GM12892 (cell line): ENCODE measurements around the gene ABI3BP.

Experiments
- POLR2A ChIP-seq: IDR thresholded peaks from 2 replicates; pipeline ENCODE4 v1.6.1; 2011; ENCODE audit warnings: low read depth, low read length, control low read depth
- POLR2AphosphoS5 ChIP-seq: IDR thresholded peaks from 2 replicates; pipeline ENCODE4 v1.6.1; 2011; ENCODE audit warnings: low read depth, low read length, control low read depth
- TAF1 ChIP-seq: IDR thresholded peaks from 2 replicates; pipeline ENCODE4 v1.6.1; 2011; ENCODE audit warnings: low read depth, mild to moderate bottlenecking, control low read depth, low read length, borderline replicate concordance

DNA sequence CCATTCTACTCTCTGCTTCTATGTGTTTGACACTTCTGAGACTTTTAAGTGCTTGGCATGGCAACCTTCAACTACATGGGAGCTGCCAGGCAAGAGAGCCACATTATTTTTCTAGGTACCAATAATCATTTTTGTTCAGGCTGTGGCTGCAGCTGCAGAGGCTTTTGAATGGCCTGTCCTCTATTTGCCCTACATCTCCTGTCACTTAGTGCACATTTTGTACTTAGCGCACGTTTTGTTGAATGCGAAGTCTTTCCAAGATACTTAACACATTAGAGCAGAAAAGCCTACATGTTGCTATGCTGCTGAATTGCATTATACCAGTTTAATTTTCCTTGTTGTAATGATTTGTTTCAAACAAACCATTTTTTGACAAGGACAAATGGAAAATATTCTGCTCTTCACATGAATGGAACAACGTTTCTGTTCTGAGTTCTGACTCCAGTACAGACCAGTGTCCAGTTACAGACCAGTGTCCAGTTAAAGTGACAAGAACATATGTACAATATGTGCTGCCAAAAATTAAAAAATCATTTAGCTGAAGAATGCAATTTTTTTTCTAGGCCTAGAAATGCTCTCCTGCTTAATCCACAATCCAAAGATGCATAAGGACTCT lies 113.9 kb downstream of the ABI3BP start:
- TF ChIP-seq TAF1 (no peak), POLR2AphosphoS5 (no peak), POLR2A (no peak)
